DOHH2 (cell line): ENCODE results near the gene SLC39A5.

ENCODE experiments used
- H3F3A ChIP-seq: fragments of 200-600 bp; sonication (generic), shearing (Covaris generic); 2 replicates; pipeline ENCODE4 v1.6.0; 2016; ENCODE audit warnings: antibody characterized with exemption, mild to moderate bottlenecking; ENCODE audit not compliant: control insufficient read depth, insufficient read depth
- H3K27ac ChIP-seq: fragments of 200-600 bp; sonication (generic); 2 replicates; pipeline ENCODE4 v1.5.1; 2014; ENCODE audit warnings: low read depth, mild to moderate bottlenecking, low read length, moderate library complexity
- H3K27me3 ChIP-seq: fragments of 200-600 bp; sonication (generic); 2 replicates; pipeline ENCODE4 v1.6.1; 2014; ENCODE audit warnings: mild to moderate bottlenecking, low read length, mixed read lengths; ENCODE audit not compliant: control insufficient read depth
- H3K36me3 ChIP-seq: fragments of 200-600 bp; sonication (generic); 2 replicates; pipeline ENCODE4 v1.6.1; 2014; ENCODE audit warnings: mild to moderate bottlenecking, low read length, moderate library complexity, mixed read lengths; ENCODE audit not compliant: control insufficient read depth
- H3K4me1 ChIP-seq: fragments of 200-600 bp; sonication (generic); 2 replicates; pipeline ENCODE4 v1.6.1; 2014; ENCODE audit warnings: mild to moderate bottlenecking, low read length, mixed read lengths; ENCODE audit not compliant: control insufficient read depth
- H3K4me2 ChIP-seq: fragments of 200-600 bp; sonication (generic); 2 replicates; pipeline ENCODE4 v1.6.0; 2014; ENCODE audit warnings: mild to moderate bottlenecking, low read length, moderate library complexity
- H3K4me3 ChIP-seq: fragments of 200-600 bp; sonication (generic); 2 replicates; pipeline ENCODE4 v1.5.1; 2014; ENCODE audit warnings: mild to moderate bottlenecking, low read length, mixed read lengths
- H3K79me2 ChIP-seq: fragments of 200-600 bp; sonication (generic); 2 replicates; pipeline ENCODE4 v1.6.1; 2014; ENCODE audit warnings: mild to moderate bottlenecking, low read length, mixed read lengths; ENCODE audit not compliant: control insufficient read depth
- H3K9me2 ChIP-seq: fragments of 200-600 bp; sonication (generic); replicated peaks from 2 replicates; pipeline ENCODE4 v1.6.1; 2014; ENCODE audit warnings: mild to moderate bottlenecking, low read length, mixed read lengths; ENCODE audit not compliant: control insufficient read depth
- H3K9me3 ChIP-seq: fragments of 200-600 bp; sonication (generic); 2 replicates; pipeline ENCODE4 v1.6.1; 2014; ENCODE audit warnings: antibody characterized with exemption, low read length, mixed read lengths; ENCODE audit not compliant: control insufficient read depth, insufficient read depth
- H4K20me1 ChIP-seq: fragments of 200-600 bp; sonication (generic); 2 replicates; pipeline ENCODE4 v1.6.0; 2014; ENCODE audit warnings: low read depth, mild to moderate bottlenecking, antibody characterized with exemption, low read length, moderate library complexity; ENCODE audit not compliant: control insufficient read depth, insufficient read depth
- CTCF ChIP-seq: fragments of 200-600 bp; sonication (generic); IDR thresholded peaks from one replicate; pipeline ENCODE4 v1.5.1; 2014; ENCODE audit warnings: antibody characterized with exemption, mild to moderate bottlenecking, low read depth, low read length; ENCODE audit not compliant: poor library complexity, severe bottlenecking
- EZH2phosphoT487 ChIP-seq: fragments of 200-600 bp; sonication (generic); IDR thresholded peaks from 2 replicates; pipeline ENCODE4 v1.6.1; 2017; ENCODE audit warnings: borderline replicate concordance, mild to moderate bottlenecking, antibody characterized with exemption, low read length, moderate library complexity, mixed read lengths

The SLC39A5 gene

GRCh38 chr12:56221757-56222530 is 7.9 kb upstream of the SLC39A5 start, which contains the start of gene RNF41:
TSS of gene RNF41 (minus strand) at chr12:56221922. CDS start at chr12:56214047, 7,875 bp downstream.
- H3K4me2 ChIP-seq, result peak within 1 kb of the TSS; percentile 95
- H3K9me3 ChIP-seq, result no peaks in the 10 kb centered on the region
- H3K4me1 ChIP-seq, result peaks cover 38% of the 10 kb centered on the region
- H4K20me1 ChIP-seq, result no peaks in the 10 kb centered on the region
- no peak for TF ChIP-seq CTCF
- no peak for TF ChIP-seq EZH2phosphoT487
- H3K9me2 ChIP-seq, result no peaks in the 10 kb centered on the region
- H3K79me2 ChIP-seq, result peaks cover 44% of the 10 kb centered on the region
- peak within 1 kb of the TSS; percentile 78 for H3K27ac ChIP-seq
- H3K27me3 ChIP-seq, result no peaks in the 10 kb centered on the region
- peaks cover 5% of the 10 kb centered on the region for H3F3A ChIP-seq
- peaks cover 10% of the 10 kb centered on the region for H3K36me3 ChIP-seq
- H3K4me3 ChIP-seq, result peak within 1 kb of the TSS; percentile 94

DNA sequence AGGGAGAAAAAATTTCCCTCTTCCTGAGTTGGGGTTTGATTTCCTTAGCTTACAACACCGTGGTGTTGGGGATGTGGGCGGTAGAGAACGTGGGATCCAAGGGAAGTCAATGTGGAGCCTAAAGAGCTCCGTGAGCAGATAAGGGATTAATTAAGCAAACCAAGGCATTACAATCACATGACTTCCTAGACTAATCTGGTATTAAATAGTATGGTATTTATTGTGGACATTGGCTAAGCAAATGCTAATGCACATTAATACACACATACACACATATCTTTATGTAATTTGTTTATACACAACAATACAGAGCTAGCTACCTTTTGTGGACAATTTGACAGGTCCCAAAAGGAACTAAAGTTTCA is 7.3 kb upstream of the SLC39A5 start:
- peaks cover 38% of the 10 kb centered on the region for H3K4me1 ChIP-seq
- peaks cover 41% of the 10 kb centered on the region for H3K79me2 ChIP-seq
- peaks cover 5% of the 10 kb centered on the region for H3F3A ChIP-seq
- TF ChIP-seq CTCF, result no peak
- no peak for TF ChIP-seq EZH2phosphoT487
- no peaks in the 10 kb centered on the region for H3K9me2 ChIP-seq
- no peaks in the 10 kb centered on the region for H3K9me3 ChIP-seq
- H3K4me3 ChIP-seq, result peak overlapping the region; percentile 94
- peak overlapping the region; percentile 95 for H3K4me2 ChIP-seq
- peaks cover 13% of the 10 kb centered on the region for H3K36me3 ChIP-seq
- no peaks in the 10 kb centered on the region for H3K27me3 ChIP-seq
- peak overlapping the region; percentile 78 for H3K27ac ChIP-seq
- H4K20me1 ChIP-seq, result no peaks in the 10 kb centered on the region

DNA sequence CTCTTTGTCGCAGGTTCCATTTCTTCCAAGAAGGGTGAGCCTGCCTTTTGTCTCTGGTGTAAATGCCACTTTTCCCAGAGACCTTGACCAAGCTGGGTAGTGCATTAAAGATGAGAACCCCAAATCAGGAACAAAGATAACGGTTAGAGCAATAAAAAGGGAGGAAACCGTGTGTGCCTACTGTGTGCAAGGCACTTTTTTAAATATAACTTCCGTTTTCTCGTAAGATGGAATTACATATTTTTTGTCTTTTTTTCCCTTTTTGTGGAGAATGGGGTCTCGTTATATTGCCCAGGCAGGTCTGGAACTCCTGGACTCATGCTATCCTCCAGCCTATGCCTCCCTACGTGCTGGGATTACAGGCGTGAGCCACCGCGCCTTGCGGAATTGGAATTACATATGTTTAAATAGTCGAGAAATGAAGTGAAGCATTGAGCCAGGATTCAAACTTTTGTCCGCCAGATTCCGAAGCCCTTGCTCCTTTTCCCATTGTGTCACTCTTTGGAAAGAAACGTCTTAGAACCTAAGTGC is 6.2 kb upstream of the SLC39A5 start:
- TF ChIP-seq CTCF (no peak), EZH2phosphoT487 (no peak)
- Histone ChIP-seq H3F3A (peaks cover 5% of the 10 kb centered on the region), H3K36me3 (peaks cover 13% of the 10 kb centered on the region), H3K79me2 (peaks cover 38% of the 10 kb centered on the region), H3K4me1 (peaks cover 38% of the 10 kb centered on the region), H3K9me3 (no peaks in the 10 kb centered on the region), H3K27me3 (no peaks in the 10 kb centered on the region), H4K20me1 (no peaks in the 10 kb centered on the region), H3K4me3 (peak overlapping the region; percentile 87), H3K27ac (peak overlapping the region; percentile 26), H3K4me2 (peak overlapping the region; percentile 95), H3K9me2 (no peaks in the 10 kb centered on the region)
